GM13977 (cell line): ENCODE data around the gene HS3ST4.

Experiments
- DNase-seq: peaks from one replicate; pipeline ENCODE4 v3.0.0; 2012; ENCODE audit warnings: low spot score
- CTCF ChIP-seq: IDR thresholded peaks from 2 replicates; pipeline ENCODE4 v1.5.1; 2012; ENCODE audit warnings: mild to moderate bottlenecking, control low read depth; ENCODE audit not compliant: insufficient read depth; ENCODE audit errors: extremely low read depth, missing control alignments
- in situ Hi-C: fragments of 300-500 bp; cut with MboI; formaldehyde crosslinking; loops from one replicate; pipeline ENCODE4 v1.12.0; 2022; ENCODE audit warnings: low sequenced_read_pairs, low pct_unique_long_range_greater_than_20kb, mixed read lengths, inconsistent platforms; ENCODE audit not compliant: unreplicated experiment

HS3ST4 gene

GRCh38 chr16:26155221-26155620, 463.5 kb downstream of the HS3ST4 start:
- no peak for TF ChIP-seq CTCF
- in situ Hi-C loops = no loop called here

GRCh38 chr16:26157319-26157718, 465.6 kb downstream of the HS3ST4 start:
- TF ChIP-seq CTCF = no peak

More at GRCh38 chr16:26155221-26155620, 463.5 kb downstream of the HS3ST4 start:
- DNase-seq = no peak

GRCh38 chr16:26158142-26158759, 466.5 kb downstream of the HS3ST4 start:
- in situ Hi-C loops = no loop called here
- TF ChIP-seq CTCF = no peak
- no peak for DNase-seq

More at GRCh38 chr16:26157319-26157718, 465.6 kb downstream of the HS3ST4 start:
- in situ Hi-C loops = no loop called here
- no peak for DNase-seq

GRCh38 chr16:26161461-26162180, 469.9 kb downstream of the HS3ST4 start:
- DNase-seq = no peak
- no peak for TF ChIP-seq CTCF
- in situ Hi-C loops = no loop called here

GRCh38 chr16:26169473-26169872, 477.7 kb downstream of the HS3ST4 start:
- in situ Hi-C loops = no loop called here
- no peak for TF ChIP-seq CTCF
- DNase-seq = no peak

- in situ Hi-C loops = no loop called here
- DNase-seq = no peak
- TF ChIP-seq CTCF = no peak
These were observed 484.2 kb downstream of the HS3ST4 start for GRCh38 chr16:26175944-26176343.

- DNase-seq = no peak
- in situ Hi-C loops = no loop called here
These were observed 485.7 kb downstream of the HS3ST4 start for GRCh38 chr16:26177438-26177837.

More at GRCh38 chr16:26177438-26177837, 485.7 kb downstream of the HS3ST4 start:
- no peak for TF ChIP-seq CTCF
